Limb (tissue), 2 donors: ENCODE data around the gene TP53TG5.

Experiments used
- DNase-seq, 2 donors: peaks; one replicate each; pipeline ENCODE4 v3.0.0-alpha.2; 2016; ENCODE audit errors: extremely low spot score in 2 of 2

The TP53TG5 gene

DNA sequence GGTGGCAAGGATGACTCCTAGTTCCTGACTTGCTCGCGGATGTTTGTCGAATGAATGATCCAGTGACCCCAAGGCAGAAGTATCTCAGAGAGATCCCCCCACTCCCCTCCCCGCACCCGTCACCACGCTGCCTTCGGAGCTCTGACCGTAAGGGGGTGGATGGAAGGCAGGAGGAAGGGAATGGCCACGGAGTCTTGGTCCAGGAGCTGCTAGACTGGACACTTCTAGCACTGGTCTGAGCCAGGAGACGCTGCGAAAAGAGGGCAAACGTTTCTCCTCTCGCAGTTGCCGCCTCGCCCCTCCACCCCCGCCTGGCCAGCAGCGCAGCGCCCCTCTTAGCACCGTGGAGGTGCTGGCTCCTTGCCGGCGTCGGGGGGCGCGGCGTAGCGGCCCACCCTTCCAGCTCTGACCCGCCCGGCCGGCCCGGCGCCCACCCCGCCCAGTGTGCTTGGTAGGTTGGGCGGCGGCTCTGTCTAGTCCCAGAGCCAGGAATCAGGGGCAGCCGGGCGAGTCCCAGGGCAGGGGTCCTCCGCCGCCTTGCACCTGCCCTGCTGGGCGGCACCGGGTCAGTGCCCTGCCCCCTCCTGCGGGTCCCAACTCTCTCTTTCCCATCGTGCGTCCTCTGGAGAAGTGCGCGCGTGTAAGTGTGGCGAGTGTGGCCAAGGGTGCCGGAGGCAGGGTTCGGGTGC is 27.6 kb upstream of the TP53TG5 start:
- peak in 1 of 2 donors; percentile 46 for DNase-seq

DNA sequence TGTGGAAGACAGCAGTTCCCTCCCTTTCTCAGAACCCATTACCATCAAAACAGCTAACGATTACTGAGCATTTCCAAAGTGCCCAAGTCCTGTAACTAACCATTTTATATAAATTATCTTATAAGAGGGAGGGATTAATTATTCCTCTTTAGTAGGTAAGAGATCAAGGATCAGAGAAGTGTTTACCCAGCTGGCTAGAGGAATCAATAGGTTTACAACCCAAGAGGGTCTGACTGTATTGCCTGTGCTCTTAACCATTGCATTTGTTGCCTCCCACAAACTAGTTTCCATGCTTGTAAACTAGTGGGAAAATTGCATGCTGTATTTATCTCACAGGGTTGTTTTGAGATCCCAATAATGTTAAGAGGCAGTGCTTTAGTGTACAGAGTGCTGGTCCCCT is 26.3 kb upstream of the TP53TG5 start:
- no peak for DNase-seq

DNA sequence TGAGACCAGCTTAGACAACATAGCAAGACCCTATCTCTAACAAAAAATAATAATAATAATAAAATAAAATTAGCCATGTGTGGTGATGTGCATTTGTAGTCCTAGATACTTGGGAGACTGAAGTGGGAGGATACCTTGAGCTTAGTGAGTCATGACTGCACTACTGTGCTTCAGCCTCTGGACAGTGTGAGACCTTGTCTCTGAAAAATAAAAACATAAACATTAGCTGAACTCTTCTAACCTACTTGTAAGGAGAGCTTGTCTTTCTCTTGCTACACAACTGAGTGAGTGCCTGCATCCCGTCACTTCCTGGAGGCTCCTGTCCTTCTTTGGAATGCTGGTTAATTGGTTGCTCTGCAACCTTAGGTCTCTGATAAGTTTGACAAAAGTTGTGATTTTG is 24.8 kb upstream of the TP53TG5 start:
- no peak for DNase-seq

DNA sequence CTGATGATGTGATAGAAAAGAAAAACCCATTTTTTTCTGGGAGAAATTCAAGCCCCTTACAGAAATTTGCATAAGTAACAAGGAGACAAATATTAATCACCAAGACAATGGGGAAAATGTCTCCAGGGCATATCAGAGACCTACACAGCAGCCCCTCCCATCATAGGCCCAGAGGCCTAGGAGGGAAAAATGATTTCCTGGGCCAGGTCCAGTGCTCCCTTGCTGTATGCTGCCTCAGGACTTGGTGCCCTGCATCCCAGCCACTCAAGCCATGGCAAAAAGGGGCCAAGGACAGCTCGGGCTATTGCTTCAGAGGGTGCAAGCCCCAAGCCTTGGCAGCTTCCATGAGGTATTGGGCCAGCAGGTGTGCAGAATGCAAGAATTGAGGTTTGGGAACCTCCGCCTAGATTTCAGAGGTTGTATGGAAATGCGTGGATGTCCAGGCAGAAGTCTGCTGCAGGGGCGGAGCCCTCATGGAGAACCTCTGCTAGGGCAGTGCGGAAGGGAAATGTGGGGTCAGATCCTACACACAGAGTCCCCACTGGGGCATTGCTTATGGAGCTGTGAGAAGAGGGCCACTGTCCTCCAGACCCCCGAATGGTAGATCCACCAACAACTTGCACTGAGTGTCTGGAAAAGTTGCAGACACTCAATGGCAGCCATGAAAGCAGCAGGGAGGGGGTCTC is 22.4 kb upstream of the TP53TG5 start:
- DNase-seq, result no peak

DNA sequence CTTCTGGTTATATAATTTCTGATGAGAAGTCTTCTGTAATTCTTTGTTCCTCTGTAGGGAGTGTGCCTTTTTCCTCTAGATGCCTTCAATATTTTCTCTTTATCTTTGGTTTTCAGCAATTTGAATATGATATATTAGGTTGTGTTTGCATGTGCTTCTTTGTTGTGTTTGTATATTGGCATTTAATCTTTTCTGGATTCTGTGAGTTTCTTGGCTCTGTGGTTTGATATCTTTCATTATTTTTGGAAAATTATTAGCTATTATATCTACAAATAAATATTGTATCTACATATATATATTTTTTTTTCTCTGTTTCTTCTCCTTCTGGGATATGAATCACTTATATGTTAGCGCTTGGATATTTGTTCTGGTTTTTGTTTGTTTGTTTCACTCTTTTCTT is 20.9 kb upstream of the TP53TG5 start:
- no peak for DNase-seq

DNA sequence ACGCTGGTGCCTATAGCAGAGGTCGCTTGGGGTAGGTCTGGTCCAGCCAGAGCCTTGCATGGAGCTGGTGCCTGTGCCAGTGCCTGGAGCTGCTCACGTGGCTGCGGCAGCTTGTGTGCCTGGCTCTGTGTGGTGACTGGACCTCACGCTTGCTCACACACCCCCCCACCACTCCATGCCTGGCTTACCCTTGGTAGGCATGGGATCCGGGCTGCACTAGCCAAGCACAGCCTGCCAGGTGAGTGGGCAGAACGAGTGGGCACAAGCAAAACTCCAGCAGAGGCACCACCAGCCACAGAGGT is 16.9 kb upstream of the TP53TG5 start:
- no peak for DNase-seq

DNA sequence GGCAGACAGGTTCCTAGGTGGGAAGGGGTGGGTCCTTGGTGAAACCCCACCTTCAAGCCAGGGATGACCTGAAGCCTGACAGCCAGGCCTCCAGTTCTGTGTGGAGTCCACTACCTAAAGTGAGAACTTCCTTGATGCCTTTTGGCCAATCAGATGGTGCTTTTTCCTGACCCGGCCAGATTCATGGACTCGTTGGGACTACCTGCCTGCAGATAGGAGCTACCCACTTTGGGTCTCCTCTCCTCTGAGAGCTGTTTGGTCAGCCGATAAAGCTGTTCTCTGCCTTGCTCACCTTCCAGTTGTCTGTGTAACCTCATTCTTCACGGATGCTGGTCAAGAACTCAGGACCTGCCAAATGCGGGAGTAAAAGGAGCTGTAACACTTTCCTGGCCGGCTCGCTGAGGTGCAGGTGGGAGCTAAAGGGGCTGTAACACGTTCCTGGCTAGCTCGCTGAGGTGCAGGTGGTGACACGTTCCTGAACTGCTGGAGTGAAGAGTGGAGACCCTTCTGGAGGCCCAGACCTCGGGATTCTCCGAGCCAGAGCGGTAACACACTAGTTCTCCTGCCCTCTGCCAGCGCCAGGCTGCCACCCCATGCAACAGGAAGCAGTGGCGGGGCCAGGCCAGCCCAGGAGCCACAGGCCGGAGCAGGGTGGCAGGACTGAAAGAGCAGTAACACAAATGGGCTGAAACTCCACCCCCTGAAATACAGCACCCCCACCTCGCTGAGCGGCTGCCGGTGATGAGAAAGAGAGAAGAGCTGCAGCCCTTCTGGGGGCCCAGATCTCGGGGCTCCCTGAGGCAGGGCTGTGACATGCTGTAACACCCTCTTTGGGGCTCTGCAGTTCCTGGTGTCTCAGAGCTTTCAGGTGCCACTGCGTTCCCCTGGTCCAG is 16.3 kb upstream of the TP53TG5 start:
- DNase-seq, result no peak

DNA sequence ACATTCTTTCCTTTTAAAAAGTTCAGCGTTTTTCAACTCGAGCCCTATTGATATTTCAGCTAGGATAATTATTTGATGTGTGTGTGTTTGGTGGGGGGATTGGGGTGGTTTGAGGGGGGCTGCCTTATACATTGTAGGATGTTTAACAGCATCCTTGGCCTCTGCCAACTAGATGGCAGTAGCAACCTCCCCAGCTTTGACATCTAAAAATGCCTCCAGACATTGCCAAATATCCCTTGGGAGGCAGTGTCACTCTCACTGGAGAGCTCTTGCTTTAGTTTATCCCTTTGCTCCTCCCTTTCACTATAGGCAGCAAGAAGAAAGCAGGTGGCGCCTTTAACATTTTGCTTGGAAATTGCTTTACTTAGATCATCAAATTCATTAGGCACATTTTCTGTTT is 14.6 kb upstream of the TP53TG5 start:
- DNase-seq, result no peak

DNA sequence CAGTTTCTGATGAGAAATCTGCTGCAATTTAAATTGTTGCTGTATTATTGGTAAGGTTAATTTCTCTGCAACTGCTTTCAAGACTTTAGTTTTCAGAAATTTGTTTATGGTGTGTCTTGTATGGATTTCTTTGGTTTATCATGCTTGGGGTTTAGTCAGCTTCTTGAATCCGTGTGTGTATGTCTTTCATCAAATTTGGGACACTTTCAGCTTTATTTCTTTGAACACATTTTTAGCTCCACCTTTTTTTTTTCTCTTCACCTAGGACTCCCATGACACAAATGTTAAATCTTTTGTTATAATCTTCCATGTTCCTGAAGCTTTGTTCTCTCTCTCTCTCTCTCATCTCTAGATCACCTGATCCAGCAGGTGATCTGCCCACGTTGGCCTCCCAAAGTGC is 13.4 kb upstream of the TP53TG5 start:
- DNase-seq, result no peak

DNA sequence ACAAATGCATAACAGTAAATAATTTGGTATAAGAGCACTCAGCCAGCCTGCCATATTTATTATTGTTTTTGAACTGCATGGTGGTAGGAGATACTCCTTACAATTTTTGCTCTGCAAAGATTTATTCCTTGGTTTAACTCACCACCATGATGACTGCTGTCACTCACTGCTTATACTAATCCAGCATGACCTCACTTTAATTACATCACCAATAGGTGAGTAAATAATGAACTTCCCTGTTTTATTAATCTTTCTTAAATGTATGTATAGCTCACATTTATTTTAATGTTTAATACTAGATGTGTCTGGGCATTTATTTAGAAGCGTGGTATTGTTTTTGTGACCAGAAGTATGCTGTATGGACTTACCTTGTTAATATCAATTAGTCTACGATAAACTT is 12.8 kb upstream of the TP53TG5 start:
- DNase-seq, result no peak

DNA sequence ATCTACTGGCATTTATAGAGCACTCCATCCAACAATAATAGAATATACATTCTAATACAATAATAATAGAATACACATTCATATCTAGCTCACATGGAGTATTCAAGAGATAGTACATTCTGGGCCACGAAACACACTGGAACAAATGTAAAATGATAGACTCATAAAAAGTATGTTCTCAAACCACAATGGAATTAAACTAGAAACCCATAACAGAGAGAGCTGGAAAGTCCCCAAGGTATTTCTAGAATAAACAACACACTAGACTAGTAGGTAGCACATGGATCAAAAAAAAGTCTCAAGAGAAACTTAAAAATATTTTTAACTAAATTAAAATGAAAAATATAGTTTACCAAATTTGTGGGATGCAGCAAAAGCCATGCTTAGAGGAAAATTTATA is 9.1 kb upstream of the TP53TG5 start:
- DNase-seq, result no peak

DNA sequence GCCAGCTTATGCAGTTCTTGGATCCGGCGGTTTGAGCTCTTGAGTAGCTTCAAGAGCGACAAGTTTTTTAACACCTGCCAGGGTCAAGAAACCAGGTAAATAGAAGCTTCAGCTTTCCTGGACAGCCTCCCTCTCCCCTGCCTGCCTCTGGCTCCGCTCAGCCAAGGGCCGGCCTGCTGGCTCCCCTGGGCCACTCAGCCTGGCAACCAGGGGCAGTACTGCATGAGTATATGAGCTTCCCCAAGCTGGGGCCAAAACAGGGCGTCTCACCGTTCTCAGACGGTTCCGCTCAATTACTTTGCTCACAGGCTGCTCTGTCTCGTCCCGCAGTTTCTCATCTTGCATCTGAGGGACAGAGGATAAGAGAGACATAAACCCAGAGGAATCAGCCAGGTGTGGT is 856 bp downstream of the TP53TG5 start:
- DNase-seq, result no peak

DNA sequence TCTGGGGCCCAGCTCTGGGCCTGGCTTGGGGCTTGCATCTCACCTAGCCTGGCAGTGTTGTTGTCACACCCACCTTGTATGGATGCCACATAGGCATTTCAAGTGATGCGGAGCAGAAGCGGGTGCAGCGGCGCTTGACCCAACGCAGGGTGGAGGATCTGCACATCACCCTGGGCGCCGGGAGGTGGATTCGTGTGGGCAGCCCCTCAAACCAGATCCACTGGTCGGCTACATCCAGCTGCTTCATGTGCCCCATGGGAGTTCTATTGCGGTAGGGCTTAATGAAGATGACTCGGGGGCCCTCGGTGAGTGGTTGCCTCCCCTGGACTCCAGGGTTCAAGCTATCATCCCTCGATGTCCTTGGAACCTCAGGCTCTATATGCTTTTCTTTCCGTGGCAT is 3.2 kb downstream of the TP53TG5 start:
- no peak for DNase-seq

DNA sequence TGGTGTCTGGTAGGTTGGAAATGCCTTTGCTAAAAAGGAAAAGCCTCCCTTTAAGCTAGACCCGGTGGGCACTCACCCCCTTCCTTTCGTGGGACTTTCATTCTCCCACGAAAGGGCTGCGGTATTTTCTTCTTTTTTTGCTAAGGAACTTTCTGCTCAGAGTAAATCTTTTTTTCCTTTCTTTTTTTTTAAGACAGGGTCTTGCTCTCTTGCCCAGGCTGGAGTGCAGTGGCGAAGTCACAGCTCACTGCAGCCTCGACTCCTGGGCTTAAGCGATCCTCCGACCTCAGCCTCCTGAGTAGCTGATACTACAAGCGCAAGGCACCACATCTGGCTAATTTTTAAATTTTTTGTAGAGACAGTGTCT is 4.0 kb downstream of the TP53TG5 start:
- no peak for DNase-seq

DNA sequence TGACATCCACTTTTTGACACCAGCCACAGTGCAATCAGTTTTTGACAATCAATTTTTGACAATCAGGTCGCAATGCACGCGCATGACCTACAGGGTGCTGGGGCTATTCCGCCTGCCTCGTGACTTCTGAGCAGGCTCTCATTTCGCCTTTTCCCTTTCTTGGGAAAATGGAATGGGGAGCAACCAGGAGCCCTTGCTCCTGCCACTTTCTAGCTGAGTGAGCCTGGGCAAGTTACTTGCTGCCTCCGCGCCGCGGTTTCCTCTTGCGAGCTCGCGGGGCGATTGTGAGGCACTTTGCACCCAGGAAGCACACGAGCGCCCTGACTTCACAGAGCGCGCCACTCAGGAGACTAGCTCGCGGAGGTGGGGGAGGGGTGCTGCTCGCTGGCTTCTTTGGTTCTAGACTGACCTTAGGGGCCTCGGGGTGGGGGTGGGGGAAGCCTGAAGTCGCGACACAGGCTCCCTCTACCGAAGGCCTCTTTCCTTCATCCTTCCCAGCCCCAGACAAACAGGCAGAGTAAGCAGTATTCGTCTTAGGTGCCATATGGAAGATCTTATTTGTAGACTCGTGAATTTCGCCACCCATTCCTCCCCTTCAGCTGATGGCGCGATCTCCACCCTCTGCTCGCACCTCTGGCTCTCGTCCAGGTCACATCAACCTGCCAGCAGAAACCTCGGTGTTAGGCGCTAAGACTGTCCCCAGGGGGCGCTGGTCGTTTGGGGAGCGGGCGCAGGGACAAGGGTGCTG is 4.6 kb downstream of the TP53TG5 start:
- DNase-seq, result peak; percentile 34 to 83

DNA sequence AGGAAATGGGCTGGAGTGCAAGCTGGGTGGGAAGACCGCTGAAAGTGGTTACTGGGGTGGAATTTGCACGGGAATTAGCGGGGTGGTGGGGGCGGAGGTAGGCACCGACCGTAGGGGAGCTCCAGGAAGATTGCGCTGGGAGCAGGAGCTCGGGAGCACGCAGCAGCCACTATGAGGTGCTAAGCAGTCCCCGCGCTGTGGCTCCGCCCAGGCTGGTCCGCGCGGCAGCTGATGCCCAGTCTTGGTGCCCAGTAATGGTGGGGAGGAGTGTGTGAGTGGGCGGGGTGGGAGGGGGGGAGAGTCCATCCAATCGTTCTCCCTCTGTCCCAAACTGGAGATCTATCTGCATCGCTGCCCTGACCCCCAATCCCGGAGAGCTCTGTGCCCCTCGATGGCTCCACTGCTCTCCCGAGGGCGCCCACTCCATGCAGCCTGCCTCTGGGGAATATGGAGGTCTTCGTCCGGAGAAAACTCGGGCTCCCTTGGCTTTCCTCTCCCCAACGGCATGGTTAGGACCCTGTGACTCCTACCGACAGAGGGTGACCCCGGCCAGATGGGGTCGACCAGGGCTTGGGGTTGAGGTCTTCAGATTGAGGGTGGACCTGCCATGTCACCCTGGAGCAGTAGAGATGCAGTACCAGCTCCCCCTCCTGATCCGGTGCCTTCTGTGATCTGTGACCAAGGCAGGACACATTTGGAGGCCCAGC is 5.3 kb downstream of the TP53TG5 start:
- no peak for DNase-seq

DNA sequence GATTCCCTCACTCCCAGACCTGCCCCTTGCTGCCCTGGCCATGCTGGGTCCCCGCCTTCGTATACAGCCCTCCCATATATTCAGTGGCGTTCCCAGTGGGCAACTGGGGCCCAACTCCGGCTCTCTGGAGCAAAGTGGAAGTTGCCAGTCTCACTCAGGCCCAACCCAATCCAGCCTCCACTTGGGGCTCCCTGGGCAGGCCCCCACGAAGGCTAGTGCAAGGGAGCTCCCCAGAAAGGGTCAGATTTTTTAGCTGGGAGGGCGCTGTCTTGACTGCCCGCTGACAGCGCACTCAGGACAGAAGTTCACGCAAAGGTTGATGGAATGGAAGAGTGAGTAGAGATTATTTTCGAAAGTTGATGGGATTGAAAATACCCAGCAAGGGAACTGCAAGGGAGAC is 5.9 kb downstream of the TP53TG5 start:
- no peak for DNase-seq

DNA sequence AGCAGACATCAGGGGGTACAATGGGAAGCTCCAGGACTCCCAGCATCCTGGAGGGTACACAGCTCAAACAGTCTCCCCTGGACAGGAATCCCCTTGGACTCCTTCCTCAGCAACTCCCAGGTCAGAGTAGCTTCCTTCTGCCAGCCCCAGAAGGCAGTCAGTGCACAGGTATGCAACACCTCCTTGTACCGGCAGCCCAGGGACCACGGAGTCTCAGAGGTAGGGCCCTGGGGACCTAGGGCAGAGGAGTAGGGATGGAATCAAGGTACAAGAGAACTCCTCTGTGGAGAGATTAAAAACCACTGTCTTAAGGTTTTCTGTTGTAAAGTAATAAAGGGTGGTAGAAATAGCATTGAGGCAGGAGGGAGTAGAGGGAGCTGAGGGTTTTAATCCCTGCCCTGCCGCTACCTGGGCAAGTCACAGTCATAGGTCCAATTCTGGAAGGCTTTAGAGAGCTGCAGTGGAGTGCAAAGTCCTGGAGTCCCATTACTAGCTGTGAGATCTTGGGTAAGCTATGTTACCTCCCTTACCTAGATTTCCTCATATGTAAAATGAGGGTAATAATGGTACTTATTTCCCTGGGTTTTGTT is 7.5 kb downstream of the TP53TG5 start:
- no peak for DNase-seq

DNA sequence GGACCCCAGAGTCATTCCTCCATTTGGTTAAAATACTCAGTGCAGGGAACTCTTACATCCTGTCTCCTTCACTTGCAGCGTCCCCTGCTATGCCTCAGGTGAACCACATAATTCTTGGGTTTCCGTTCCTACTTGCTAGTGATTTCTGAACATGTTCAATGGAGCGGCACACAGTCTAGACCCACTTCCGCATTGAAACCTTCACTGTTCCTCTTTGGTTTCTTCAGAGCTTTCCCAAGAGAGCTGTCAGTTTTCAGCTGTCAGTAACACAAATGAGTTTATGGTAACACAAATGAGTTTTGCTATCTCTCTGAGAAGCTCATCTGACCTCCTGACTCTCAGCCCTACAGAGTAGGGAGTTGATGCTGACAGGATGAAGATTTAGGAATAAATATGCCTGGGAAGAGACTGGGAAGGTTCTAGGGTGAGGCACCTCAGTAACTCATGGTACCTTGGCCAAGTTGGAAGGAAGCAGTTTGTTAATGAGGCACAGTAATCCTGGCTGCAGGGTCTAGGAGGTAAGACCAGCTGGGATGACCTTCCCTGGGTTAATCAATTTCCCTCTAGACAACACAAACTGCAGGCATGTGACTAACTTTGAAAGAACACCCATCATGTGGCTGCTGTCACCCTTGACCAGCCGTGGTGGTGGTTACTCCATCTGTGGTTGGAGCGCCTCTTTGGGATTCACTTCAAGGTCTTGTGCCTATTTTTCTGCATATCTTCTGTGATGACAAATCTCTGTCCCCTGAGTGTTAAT is 9.7 kb downstream of the TP53TG5 start:
- no peak for DNase-seq

DNA sequence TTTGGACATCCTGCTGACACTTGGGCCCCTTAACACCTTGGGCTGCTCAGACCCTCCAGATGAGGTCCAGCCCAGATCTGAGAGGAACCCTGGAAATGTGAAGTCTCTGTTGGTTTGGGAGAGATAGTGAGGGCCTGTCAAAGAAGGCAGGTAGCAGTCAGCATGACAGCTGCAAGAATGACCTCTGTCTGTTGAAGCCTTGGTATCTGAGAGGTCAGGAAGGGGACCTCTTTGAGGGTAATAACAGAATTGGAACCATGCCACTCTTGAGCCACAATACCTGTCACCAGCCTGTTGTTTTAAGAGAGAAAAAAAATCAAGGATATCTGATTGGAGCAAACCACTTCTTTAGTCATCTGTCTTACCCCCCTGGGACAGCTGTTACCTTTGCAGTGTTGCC is 11.0 kb downstream of the TP53TG5 start:
- DNase-seq, result no peak
